Activated CD8-positive, alpha-beta memory T cell treated with anti-CD3 and anti-CD28 coated beads for 36 hours (primary cell): ENCODE results near the gene PLN. TPM values are rescaled to one million over a fixed set of nuclear protein-coding genes. Genes with fewer than 3 reads are reported as not detected.

Experiments
- CTCF ChIA-PET: fragments of 350-600 bp; sonication (Branson Sonifier 250); formaldehyde crosslinking; loops from one replicate; lab custom pipeline; 2021; ENCODE audit warnings: antibody characterized with exemption; lab: Charles Lee
- POLR2A ChIA-PET: fragments of 350-600 bp; sonication (Branson Sonifier 250); formaldehyde crosslinking; loops from one replicate; lab custom pipeline; 2021; ENCODE audit warnings: antibody characterized with exemption; lab: Charles Lee
- total RNA-seq, 2 experiments: library from RNA; stranded (reverse); gene quantifications; one replicate each; pipeline ENCODE4 v1.2.3, GENCODE V29; 2021

The PLN gene
- not detected for total RNA-seq

GRCh38 chr6:118548136-118548535 is at the start of gene PLN:
PLN (plus strand) TSS chr6:118548296; CDS start chr6:118558922, 10,626 bp downstream.
- ChIA-PET POLR2A (no interaction called here), CTCF (interaction anchor here (0.5 to 0.6 kb wide), 2 partner anchors 21 to 141 kb away, joined by 3 to 4 read pairs; no protein-coding TSS in a partner anchor)

DNA sequence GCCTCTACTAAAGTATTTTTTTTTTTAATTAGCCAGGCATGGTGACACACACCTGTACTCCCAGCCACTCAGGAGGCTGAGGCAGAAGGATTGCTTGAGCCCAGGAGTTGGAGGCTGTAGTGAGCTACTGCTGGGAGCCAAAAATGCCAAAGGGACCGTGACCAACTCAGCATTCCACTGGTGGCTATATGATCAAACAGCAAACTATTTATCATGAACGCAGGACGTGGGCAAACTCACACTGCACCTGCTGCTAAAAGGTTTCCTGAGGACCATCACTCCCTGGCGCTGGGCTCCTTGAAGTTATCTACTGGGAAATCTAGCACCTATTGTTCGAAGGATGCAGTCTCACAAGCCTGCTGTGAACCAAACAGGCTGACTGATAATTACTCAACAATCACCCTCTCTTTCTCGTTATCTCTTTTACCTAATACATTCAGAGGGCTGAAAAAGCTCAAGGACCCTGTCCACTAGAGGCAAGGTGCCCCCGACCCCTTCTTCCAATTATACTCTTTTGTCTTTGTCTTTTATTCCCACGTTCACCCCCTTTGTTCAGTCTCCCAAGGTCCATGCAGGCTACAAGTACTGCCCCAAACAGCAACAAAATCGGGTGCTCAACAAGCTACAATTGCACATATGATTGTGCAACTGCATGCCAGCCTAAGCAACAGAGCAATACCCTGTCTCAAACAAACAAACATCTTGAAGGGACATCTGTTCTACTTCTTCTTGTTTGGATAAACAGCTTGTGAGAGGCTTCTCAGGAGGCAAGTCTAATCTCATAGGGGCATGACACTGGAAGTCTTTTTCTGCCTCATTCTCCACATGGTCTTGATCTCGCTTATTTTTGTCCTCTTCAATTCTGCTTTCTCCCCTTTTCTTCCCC is 47.7 kb upstream of the PLN start:
- CTCF ChIA-PET, result no interaction called here
- POLR2A ChIA-PET, result no interaction called here

GRCh38 chr6:118501099-118501498 is 47.0 kb upstream of the PLN start:
- CTCF ChIA-PET, result no interaction called here
- POLR2A ChIA-PET, result no interaction called here

GRCh38 chr6:118501765-118502164 is 46.3 kb upstream of the PLN start:
- ChIA-PET POLR2A (no interaction called here), CTCF (no interaction called here)

DNA sequence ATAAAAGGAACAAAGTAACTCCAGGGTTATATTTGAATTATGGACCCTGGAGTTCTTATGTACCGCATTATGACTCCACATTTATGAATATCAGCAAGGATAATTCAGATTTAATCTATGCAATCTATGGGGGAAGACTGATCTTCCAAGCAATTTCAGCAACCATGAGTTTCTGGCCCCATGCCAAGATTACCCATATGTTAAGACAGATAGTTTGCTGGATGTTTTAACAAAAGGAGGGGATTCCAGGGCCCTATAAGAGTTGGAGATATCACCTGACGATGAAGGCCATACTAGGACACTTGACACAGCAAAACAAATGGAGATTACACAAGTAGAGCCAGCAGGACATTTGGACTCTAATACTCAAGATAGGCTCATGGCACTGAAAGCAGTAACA is 45.9 kb upstream of the PLN start:
- POLR2A ChIA-PET, result no interaction called here
- CTCF ChIA-PET, result no interaction called here

GRCh38 chr6:118504611-118505010 is 43.5 kb upstream of the PLN start:
- CTCF ChIA-PET, result no interaction called here
- POLR2A ChIA-PET, result no interaction called here

DNA sequence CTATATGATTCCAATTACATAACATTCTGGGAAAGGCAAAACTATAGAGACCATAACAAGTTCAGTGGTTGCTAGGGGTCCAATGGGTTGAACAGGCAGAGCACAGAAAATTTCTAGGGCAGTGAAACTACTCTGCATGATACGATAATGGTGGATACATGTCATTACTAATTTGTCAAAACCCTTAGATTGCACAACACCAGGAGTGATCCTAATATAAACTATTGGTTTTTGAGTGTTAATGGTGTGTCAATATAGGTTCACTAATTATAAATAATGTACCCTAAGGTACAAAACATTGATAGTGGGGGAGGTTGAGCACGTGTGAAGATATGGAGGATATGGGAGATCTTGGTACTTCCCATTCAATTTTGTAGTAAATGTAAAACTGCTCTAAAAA is 42.4 kb upstream of the PLN start:
- POLR2A ChIA-PET, result no interaction called here

GRCh38 chr6:118506071-118506638 is 41.9 kb upstream of the PLN start:
- POLR2A ChIA-PET, result no interaction called here

More for the DNA sequence above, 42.4 kb upstream of the PLN start:
- CTCF ChIA-PET, result no interaction called here

DNA sequence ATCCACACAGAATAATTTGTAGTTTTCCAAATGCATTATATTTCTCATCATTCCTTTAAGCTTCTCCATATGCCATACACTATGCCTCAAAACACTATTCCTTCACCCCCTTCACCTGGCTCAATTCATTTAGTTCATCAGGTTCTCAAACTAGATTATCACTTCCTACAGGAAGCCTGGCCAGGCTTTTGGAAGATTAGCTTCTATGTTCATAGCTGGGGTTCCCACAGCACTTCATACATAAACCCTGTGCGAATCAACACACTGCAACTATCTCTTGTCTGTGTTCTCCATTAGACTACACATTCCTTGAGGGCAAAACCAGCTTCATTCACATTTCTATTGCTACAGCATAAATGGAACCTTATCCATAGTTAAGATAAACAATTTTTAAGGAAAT is 40.5 kb upstream of the PLN start:
- ChIA-PET POLR2A (no interaction called here), CTCF (no interaction called here)

More at GRCh38 chr6:118506071-118506638, 41.9 kb upstream of the PLN start:
- CTCF ChIA-PET, result no interaction called here

- ChIA-PET POLR2A (no interaction called here), CTCF (no interaction called here)
These were observed 39.0 kb upstream of the PLN start for GRCh38 chr6:118509009-118509617.

DNA sequence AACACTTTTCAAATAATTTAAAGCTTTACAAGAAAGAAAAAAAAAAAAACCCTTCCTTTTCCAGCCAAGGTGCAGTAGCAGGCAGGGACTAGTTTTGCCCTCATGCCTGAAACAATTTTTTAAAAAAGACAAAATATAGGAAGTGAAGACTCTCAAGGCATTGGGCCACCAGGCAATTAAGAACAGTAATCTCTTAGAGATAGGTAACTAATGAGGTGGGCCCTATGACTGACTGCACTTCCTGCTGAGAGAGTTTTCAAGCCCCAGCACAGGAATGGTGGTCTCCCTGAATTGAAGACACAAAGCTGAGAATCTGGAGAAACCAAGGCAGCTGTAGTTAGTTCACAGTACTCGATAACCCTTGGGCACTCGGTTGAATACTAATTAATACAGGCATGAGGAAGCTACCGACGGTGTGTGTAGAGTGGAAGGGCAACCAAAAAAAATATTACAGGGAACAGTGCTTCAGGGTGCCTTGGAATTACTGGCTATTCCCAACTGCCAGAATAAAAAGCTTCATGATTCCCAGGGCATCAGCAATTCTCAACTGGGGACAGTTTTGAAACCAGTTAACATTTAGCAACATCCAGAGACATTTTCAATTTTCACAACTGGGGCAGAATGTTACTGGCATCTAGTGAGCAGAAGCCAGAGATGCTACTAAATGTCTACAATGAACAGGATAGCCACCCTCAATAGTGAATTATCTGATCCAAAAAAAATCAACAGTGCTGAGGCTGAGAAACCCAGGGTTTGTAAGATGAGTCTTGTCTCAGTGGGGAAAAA is 36.0 kb upstream of the PLN start:
- CTCF ChIA-PET, result interaction anchor here (0.6 kb wide), 1 partner anchor 21 kb away, joined by 3 read pairs; no protein-coding TSS in a partner anchor

GRCh38 chr6:118514689-118515088 is 33.4 kb upstream of the PLN start:
- ChIA-PET POLR2A (no interaction called here), CTCF (no interaction called here)

More for the DNA sequence above, 36.0 kb upstream of the PLN start:
- POLR2A ChIA-PET, result no interaction called here

DNA sequence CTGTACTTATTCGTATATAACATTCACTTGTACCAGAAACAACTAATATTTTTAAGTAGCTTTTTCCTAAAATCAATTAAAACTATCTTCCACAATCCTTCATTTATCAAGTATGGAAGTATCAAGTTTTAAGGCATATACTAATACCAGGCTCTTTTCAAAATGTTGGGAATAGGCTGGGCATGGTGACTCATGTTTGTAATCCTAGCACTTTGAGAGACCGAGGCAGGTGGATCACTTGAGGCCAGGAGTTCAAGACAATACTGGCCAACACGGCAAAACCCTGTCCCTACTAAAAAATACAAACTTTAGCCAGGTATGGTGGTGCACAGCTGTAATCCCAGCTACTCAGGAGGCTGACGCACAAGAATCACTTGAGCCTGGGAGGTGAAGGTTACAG is 25.7 kb upstream of the PLN start:
- ChIA-PET POLR2A (no interaction called here), CTCF (no interaction called here)

GRCh38 chr6:118523216-118523615 is 24.9 kb upstream of the PLN start:
- POLR2A ChIA-PET, result no interaction called here
- CTCF ChIA-PET, result no interaction called here

DNA sequence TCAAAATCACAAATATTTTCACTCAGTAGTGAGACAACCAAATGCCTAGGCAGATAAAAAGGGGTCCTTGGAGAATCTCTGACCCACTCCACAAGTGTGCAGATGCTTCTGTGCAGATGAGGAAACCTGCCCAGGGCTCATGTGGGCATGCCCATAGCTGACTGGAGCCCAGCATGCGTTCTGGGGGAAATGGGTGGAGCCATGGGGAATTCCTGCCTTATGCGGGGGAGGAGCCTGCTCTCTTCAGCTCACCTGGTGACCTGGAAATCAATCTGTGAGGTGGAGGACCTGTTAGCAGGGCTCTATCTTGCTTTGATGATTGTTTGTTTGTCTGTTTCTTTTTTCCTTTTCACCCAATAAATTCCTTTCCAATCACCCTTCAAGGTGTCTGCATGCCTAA is 23.4 kb upstream of the PLN start:
- CTCF ChIA-PET, result no interaction called here

GRCh38 chr6:118525913-118526780 is 21.9 kb upstream of the PLN start:
- ChIA-PET CTCF (no interaction called here), POLR2A (no interaction called here)

More for the DNA sequence above, 23.4 kb upstream of the PLN start:
- POLR2A ChIA-PET, result no interaction called here

DNA sequence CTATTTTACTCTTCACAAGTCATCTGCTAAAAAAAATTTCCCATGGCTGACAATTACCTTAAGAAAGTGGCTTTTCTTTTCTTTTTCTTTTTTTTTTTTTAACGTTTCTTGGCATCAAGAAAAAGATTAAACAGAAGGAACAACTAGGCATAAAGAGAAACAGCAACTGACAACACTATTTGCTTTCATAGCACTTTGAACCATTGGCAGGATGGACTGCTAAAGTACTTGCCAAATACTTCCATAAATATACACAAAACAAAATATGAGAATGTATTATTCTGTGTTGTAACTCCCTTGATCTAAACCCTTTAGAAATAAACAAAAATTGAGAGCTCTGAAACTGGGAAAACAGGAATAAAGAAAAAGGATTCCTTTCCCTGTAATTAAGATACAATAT is 20.0 kb upstream of the PLN start:
- POLR2A ChIA-PET, result no interaction called here
- CTCF ChIA-PET, result no interaction called here

DNA sequence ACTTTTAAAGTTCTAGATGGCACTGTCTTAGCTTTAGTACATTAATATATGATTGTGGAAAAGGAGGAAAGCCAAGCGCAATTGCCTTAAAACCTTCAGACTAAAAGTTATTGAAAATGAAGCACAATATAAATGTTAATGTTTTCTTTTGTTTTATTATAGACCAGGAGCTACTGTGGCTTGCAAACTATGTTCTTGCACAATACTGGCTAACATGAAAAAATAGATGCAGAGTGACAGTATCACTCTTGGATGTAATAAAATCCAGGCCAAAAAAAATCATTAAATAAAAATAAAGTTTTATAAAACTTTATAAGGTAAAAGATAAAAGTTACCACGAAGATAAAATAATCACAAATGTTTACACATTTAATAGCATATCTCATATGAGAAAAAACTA is 18.3 kb upstream of the PLN start:
- CTCF ChIA-PET, result no interaction called here
- POLR2A ChIA-PET, result no interaction called here

GRCh38 chr6:118530942-118531341 is 17.2 kb upstream of the PLN start:
- ChIA-PET POLR2A (no interaction called here), CTCF (no interaction called here)
